Midbrain (tissue), 1 donor: Measurements from ENCODE around the gene GEMIN8.
A peak's percentile ranks its signal among the peaks of the same experiment; 100 is the strongest.

Source experiments
- DNase-seq: peaks from one replicate; lab custom pipeline; 2025; lab: John Stamatoyannopoulos, UW

The GEMIN8 gene

GRCh38 chrX:14029425-14030173 is at the start of gene GEMIN8:
Gene GEMIN8, minus strand, starts transcription at chrX:14029892. Its CDS starts 8,414 bp downstream, at chrX:14021478.
- peak; percentile 86 for DNase-seq

GRCh38 chrX:14076639-14077038 is 46.9 kb upstream of the GEMIN8 start:
- no peak for DNase-seq

- DNase-seq = no peak
Observed at GRCh38 chrX:14073556-14073955, 43.9 kb upstream of the GEMIN8 start.

GRCh38 chrX:14073071-14073470 is 43.4 kb upstream of the GEMIN8 start:
- no peak for DNase-seq

GRCh38 chrX:14065800-14066199 is 36.1 kb upstream of the GEMIN8 start:
- no peak for DNase-seq

- DNase-seq = no peak
Observed at GRCh38 chrX:14064626-14065432, 35.1 kb upstream of the GEMIN8 start.

GRCh38 chrX:14062524-14062923 is 32.8 kb upstream of the GEMIN8 start:
- DNase-seq = no peak

- DNase-seq = no peak
Observed at GRCh38 chrX:14056206-14056605, 26.5 kb upstream of the GEMIN8 start.

- no peak for DNase-seq
Observed at GRCh38 chrX:14051416-14051815, 21.7 kb upstream of the GEMIN8 start.

- DNase-seq = no peak
Observed at GRCh38 chrX:14050709-14051108, 21.0 kb upstream of the GEMIN8 start.

- DNase-seq = no peak
Observed at GRCh38 chrX:14043209-14043608, 13.5 kb upstream of the GEMIN8 start.

- peak; percentile 74 for DNase-seq
Observed at GRCh38 chrX:14039344-14039743, 9.7 kb upstream of the GEMIN8 start.

GRCh38 chrX:14038375-14039085 is 8.8 kb upstream of the GEMIN8 start:
- DNase-seq = no peak

- peak; percentile 77 for DNase-seq
Observed at GRCh38 chrX:14032406-14032805, 2.7 kb upstream of the GEMIN8 start.

GRCh38 chrX:14030174-14030530 is 460 bp upstream of the GEMIN8 start:
- DNase-seq = no peak

GRCh38 chrX:14029039-14029424 is 660 bp downstream of the GEMIN8 start:
- DNase-seq = no peak

- no peak for DNase-seq
Observed at GRCh38 chrX:14028473-14028872, 1.2 kb downstream of the GEMIN8 start.

- peak; percentile 71 for DNase-seq
Observed at GRCh38 chrX:14027511-14028019, 2.1 kb downstream of the GEMIN8 start.

GRCh38 chrX:14027036-14027435 is 2.7 kb downstream of the GEMIN8 start:
- peak; percentile 84 for DNase-seq

GRCh38 chrX:14026121-14026520 is 3.6 kb downstream of the GEMIN8 start:
- DNase-seq = peak; percentile 79

- DNase-seq = no peak
Observed at GRCh38 chrX:14022019-14022418, 7.7 kb downstream of the GEMIN8 start.

- DNase-seq = no peak
Observed at GRCh38 chrX:14017399-14017798, 12.3 kb downstream of the GEMIN8 start.

- DNase-seq = no peak
Observed at GRCh38 chrX:14015941-14016340, 13.8 kb downstream of the GEMIN8 start.
